HEK293T (cell line): ENCODE data around the gene CPLX3.

Source experiments
- BHLHE40 ChIP-seq: fragments of 450-650 bp; IDR thresholded peaks from 2 replicates; pipeline ENCODE4 v1.6.1; 2016; ENCODE audit warnings: mild to moderate bottlenecking, moderate library complexity, borderline replicate concordance
- ELF4 ChIP-seq: fragments of 450-650 bp; IDR thresholded peaks from 2 replicates; pipeline ENCODE4 v1.6.1; 2017; ENCODE audit warnings: antibody characterized with exemption
- FOXA1 ChIP-seq: fragments of 450-650 bp; IDR thresholded peaks from 2 replicates; pipeline ENCODE4 v1.6.1; 2016; ENCODE audit warnings: mild to moderate bottlenecking
- FOXK2 ChIP-seq: fragments of 450-650 bp; IDR thresholded peaks from 2 replicates; pipeline ENCODE4 v1.6.1; 2016; ENCODE audit warnings: mild to moderate bottlenecking
- NFRKB ChIP-seq: fragments of 450-650 bp; IDR thresholded peaks from 2 replicates; pipeline ENCODE4 v1.6.1; 2016; ENCODE audit warnings: mild to moderate bottlenecking, moderate library complexity
- SUZ12 ChIP-seq: fragments of 450-650 bp; IDR thresholded peaks from 2 replicates; pipeline ENCODE4 v1.6.1; 2016; ENCODE audit warnings: mild to moderate bottlenecking

GRCh38 chr15:74788683-74789151, 37.7 kb upstream of the CPLX3 start:
- TF ChIP-seq BHLHE40 (no peak), NFRKB (no peak), FOXA1 (no peak), FOXK2 (no peak), ELF4 (no peak), SUZ12 (no peak)
